ENCODE results near the gene NOP9.

GRCh38 chr14:24279301-24280186 lies 20.1 kb upstream of the NOP9 start:
- TF ChIP-seq, protein P1, sequence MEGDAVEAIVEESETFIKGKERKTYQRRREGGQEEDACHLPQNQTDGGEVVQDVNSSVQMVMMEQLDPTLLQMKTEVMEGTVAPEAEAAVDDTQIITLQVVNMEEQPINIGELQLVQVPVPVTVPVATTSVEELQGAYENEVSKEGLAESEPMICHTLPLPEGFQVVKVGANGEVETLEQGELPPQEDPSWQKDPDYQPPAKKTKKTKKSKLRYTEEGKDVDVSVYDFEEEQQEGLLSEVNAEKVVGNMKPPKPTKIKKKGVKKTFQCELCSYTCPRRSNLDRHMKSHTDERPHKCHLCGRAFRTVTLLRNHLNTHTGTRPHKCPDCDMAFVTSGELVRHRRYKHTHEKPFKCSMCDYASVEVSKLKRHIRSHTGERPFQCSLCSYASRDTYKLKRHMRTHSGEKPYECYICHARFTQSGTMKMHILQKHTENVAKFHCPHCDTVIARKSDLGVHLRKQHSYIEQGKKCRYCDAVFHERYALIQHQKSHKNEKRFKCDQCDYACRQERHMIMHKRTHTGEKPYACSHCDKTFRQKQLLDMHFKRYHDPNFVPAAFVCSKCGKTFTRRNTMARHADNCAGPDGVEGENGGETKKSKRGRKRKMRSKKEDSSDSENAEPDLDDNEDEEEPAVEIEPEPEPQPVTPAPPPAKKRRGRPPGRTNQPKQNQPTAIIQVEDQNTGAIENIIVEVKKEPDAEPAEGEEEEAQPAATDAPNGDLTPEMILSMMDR (IDR thresholded peaks at IDR 0.05): peak in 1 of 2 donors; percentile 30
- TF ChIP-seq POLR2AphosphoS5 (IDR thresholded peaks at IDR 0.05): no peak

Data from suprapubic skin (tissue), 3 donors.